GM21825 (cell line): Measurements from ENCODE around the gene MTHFD1.

Source experiments
- ATAC-seq: cut with Tn5 transposase; IDR thresholded peaks from one replicate; pipeline ENCODE4 v1.9.1; 2021; ENCODE audit warnings: mild to moderate bottlenecking, moderate library complexity; ENCODE audit not compliant: unreplicated experiment

Gene MTHFD1

GRCh38 chr14:64488590-64489099, 100.5 kb downstream of the MTHFD1 start:
- no peak for ATAC-seq

GRCh38 chr14:64491637-64492036, 103.5 kb downstream of the MTHFD1 start:
- no peak for ATAC-seq

- no peak for ATAC-seq
Measured at GRCh38 chr14:64493455-64493854, 105.3 kb downstream of the MTHFD1 start.

GRCh38 chr14:64495252-64495651, 107.1 kb downstream of the MTHFD1 start:
- no peak for ATAC-seq

- no peak for ATAC-seq
Measured at GRCh38 chr14:64496764-64497163, 108.6 kb downstream of the MTHFD1 start.

GRCh38 chr14:64500088-64500487, 111.9 kb downstream of the MTHFD1 start:
- no peak for ATAC-seq

- ATAC-seq = no peak
Measured at GRCh38 chr14:64501411-64502171, 113.4 kb downstream of the MTHFD1 start.

GRCh38 chr14:64502456-64502855, 114.3 kb downstream of the MTHFD1 start:
- ATAC-seq = no peak

GRCh38 chr14:64502887-64503433, 114.8 kb downstream of the MTHFD1 start:
- ATAC-seq = peak; percentile 2

- peak; percentile 56 for ATAC-seq
Measured at GRCh38 chr14:64503434-64504309, 115.5 kb downstream of the MTHFD1 start, which contains the start of gene ZBTB25. ZBTB25 (minus strand) TSS chr14:64503838; CDS start chr14:64490533, 13,305 bp downstream.

GRCh38 chr14:64504310-64504896, 116.2 kb downstream of the MTHFD1 start, which contains the start of gene ZBTB1:
ZBTB1 (plus strand) TSS chr14:64504770; CDS start chr14:64521505, 16,735 bp downstream.
- ATAC-seq = peak; percentile 20

- peak; percentile 24 for ATAC-seq
Measured at GRCh38 chr14:64504897-64505794, 117.0 kb downstream of the MTHFD1 start.

GRCh38 chr14:64506721-64507120, 118.6 kb downstream of the MTHFD1 start:
- ATAC-seq = no peak

GRCh38 chr14:64507376-64508156, 119.4 kb downstream of the MTHFD1 start:
- no peak for ATAC-seq

GRCh38 chr14:64508215-64508776, 120.1 kb downstream of the MTHFD1 start:
- ATAC-seq = no peak

GRCh38 chr14:64509036-64509435, 120.9 kb downstream of the MTHFD1 start:
- no peak for ATAC-seq
